Neural cell (in vitro differentiated cells): Measurements from ENCODE around the gene RFWD3.

Experiments
- EZH2 ChIP-seq: fragments of 200-600, 300-800 bp; shearing (Covaris generic), sonication (generic); IDR thresholded peaks from 2 replicates; pipeline ENCODE4 v1.6.1; 2014; ENCODE audit warnings: antibody characterized with exemption, low read length, borderline replicate concordance, mild to moderate bottlenecking; ENCODE audit not compliant: insufficient read depth, poor library complexity, severe bottlenecking
- MXI1 ChIP-seq: fragments of 450-650 bp; conservative IDR thresholded peaks from 2 replicates; pipeline ENCODE4 v1.6.1; 2014; ENCODE audit warnings: antibody characterized with exemption, mild to moderate bottlenecking; ENCODE audit not compliant: poor library complexity, severe bottlenecking
- POLR2AphosphoS5 ChIP-seq: IDR thresholded peaks from 2 replicates; pipeline ENCODE4 v1.6.1; 2012
- RAD21 ChIP-seq: fragments of 450-650 bp; conservative IDR thresholded peaks from 2 replicates; pipeline ENCODE4 v1.6.1; 2014; ENCODE audit warnings: antibody characterized with exemption, mild to moderate bottlenecking, moderate library complexity
- SMC3 ChIP-seq: fragments of 450-650 bp; conservative IDR thresholded peaks from 2 replicates; pipeline ENCODE4 v1.6.1; 2014; ENCODE audit warnings: antibody characterized with exemption, mild to moderate bottlenecking, moderate library complexity; ENCODE audit not compliant: poor library complexity
- TAF1 ChIP-seq: IDR thresholded peaks from 2 replicates; pipeline ENCODE4 v1.6.1; 2012; ENCODE audit warnings: low read depth
- TF ChIP-seq, protein P1 (sequence below): fragments of 450-650 bp; IDR thresholded peaks from 2 replicates; pipeline ENCODE4 v1.5.1; 2014; ENCODE audit warnings: antibody characterized with exemption, mild to moderate bottlenecking, moderate library complexity; ENCODE audit not compliant: poor library complexity, severe bottlenecking

DNA sequence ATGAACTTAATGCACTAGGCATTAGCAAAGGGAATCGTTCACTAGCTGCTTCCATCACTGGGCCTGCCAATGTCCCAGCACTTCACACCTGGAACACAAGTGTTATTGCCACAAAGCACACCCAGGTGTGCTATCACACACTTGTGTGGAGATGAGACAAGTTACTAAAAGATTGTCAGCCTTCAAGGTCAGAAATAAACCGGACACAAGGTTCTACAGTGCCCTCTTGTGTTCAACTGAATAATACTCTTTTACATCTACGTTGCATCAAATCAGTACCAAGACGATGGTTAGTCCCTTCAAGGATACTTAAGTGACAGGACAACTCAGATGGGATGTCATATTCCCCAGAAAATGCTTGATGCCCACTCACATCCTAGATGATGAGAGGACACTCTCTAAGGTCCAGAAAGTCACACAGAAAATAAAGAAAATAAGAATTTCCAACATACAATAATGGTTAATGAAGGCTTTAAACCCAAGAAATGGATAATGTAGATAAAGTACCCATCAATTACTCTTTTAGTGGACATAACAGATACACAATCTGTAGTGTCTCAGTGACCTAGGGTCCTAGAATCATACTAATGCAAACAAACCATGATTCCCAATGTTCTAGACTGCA is 43.4 kb downstream of the RFWD3 start:
- TF ChIP-seq, protein P1, sequence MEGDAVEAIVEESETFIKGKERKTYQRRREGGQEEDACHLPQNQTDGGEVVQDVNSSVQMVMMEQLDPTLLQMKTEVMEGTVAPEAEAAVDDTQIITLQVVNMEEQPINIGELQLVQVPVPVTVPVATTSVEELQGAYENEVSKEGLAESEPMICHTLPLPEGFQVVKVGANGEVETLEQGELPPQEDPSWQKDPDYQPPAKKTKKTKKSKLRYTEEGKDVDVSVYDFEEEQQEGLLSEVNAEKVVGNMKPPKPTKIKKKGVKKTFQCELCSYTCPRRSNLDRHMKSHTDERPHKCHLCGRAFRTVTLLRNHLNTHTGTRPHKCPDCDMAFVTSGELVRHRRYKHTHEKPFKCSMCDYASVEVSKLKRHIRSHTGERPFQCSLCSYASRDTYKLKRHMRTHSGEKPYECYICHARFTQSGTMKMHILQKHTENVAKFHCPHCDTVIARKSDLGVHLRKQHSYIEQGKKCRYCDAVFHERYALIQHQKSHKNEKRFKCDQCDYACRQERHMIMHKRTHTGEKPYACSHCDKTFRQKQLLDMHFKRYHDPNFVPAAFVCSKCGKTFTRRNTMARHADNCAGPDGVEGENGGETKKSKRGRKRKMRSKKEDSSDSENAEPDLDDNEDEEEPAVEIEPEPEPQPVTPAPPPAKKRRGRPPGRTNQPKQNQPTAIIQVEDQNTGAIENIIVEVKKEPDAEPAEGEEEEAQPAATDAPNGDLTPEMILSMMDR: peak; percentile 84
- TF ChIP-seq SMC3 (peak; percentile 82), POLR2AphosphoS5 (no peak), TAF1 (no peak), RAD21 (peak; percentile 80), MXI1 (no peak), EZH2 (no peak)
